GM21423 (cell line): ENCODE measurements around the gene PSME3.
"Not testable (repeated sequence)": the region's sequence is repeated elsewhere in the genome, so short reads cannot be mapped to it uniquely, and the experiment has no call there.

ENCODE experiments used
- ATAC-seq: cut with Tn5 transposase; IDR thresholded peaks from one replicate; pipeline ENCODE4 v1.9.1; 2021; ENCODE audit warnings: mild to moderate bottlenecking, moderate library complexity; ENCODE audit not compliant: unreplicated experiment

Gene PSME3

GRCh38 chr17:42873932-42874695 lies 40.9 kb downstream of the PSME3 start:
- ATAC-seq, result not testable (repeated sequence)

GRCh38 chr17:42877037-42877436 lies 43.8 kb downstream of the PSME3 start:
- no peak for ATAC-seq

DNA sequence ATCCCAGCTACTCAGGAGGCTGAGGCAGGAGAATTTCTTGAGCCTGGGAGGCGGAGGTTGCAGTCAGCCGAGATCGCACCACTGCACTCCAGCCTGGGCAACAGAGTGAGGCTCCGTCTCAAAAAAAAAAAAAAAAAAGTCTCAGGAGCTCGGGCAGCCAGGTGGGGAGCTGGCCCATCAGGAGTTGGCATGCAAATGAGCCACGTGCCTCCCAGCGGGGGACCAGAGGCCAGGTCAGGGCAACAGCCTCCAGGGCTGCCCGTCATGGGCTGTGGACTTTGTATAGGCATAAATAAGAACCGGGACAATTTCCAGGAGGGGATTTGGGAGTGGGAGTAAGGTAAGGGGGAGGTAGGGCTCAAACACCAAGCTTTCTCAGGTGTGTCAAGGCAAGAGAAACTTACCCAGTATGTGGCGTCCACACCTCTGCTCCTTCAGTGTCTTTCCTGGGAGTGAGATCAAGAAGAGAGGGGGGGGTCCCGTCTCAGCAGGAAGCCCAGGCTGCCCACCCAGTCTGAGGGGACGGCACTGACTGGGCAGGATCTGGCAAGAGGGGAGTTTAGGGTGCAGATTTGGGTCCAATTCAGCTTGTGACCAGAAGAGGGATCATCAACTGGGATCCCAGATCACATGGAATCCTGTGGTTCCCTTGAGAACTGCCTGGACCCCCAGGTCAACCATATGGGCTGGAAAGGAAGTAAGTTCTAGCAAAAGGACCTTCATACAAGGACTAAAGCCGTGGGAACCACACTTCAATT lies 45.1 kb downstream of the PSME3 start:
- ATAC-seq, result no peak

GRCh38 chr17:42878924-42879595 lies 45.9 kb downstream of the PSME3 start:
- no peak for ATAC-seq

GRCh38 chr17:42879596-42879985 lies 46.4 kb downstream of the PSME3 start:
- ATAC-seq, result no peak

DNA sequence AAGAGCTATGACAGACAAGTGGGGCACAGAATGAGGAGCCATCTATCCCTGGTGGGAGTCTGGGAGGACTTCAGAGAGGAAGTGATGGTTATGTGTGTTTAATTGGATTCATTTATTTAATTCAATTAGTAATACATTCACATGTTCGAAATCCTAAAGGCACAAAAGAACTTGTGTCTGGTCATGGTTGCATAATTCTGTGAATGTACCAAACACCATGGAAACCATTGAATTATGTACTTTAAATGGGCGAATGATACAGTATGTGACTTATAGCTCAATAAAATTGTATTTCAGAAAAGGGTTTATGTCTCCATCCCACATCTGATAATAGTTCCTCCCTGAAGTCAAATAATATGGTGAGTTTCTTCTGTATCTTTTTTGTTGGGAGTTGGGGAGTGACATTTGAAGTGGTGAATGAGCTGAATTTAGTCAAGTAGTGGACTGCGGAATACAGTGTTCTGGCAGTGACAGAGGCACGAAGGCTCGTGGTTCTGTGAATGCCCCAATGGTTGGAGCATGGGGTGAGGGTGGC lies 47.6 kb downstream of the PSME3 start:
- ATAC-seq, result no peak

GRCh38 chr17:42881706-42882105 lies 48.5 kb downstream of the PSME3 start:
- ATAC-seq, result not testable (repeated sequence)

DNA sequence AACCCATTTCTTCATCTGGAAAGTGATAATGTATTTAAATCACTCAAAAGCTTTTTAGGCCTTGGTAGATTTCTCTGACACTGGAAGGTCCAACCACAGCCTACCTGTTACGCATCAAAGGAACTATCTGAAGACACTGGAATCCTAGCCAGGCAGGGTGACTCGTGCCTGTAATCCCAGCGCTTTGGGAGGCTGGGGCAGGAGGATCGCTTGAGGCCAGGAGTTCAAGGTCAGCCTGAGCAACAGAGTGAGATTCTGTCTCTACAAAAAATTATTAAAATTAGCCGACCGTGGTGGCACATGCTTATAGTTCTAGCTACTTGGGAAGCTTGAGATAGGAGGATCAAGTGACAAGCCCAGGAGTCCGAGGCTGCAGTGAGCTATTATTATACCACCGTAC lies 49.0 kb downstream of the PSME3 start:
- no peak for ATAC-seq

- no peak for ATAC-seq
These were observed 50.8 kb downstream of the PSME3 start for GRCh38 chr17:42883802-42884558.

DNA sequence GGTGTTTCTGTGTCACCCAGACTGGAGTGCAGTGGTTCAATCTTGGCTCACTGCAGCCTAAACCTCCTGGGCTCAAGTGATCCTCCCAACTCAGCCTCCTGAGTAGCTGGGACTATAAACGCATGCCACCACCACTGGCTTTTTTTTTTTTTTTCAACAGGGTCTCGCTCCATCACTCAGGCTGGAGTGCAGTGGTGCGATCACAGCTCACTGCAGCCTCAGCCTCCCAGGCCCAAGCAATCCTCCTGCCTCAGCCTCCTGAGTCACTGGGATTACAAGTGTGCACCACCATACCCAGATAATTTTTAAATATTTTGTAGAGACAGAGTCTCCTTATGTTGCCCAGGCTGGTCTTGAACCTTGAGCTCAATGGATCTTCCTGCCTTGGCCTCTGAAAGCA lies 52.6 kb downstream of the PSME3 start:
- not testable (repeated sequence) for ATAC-seq

- ATAC-seq, result no peak
These were observed 53.3 kb downstream of the PSME3 start for GRCh38 chr17:42886283-42887176.

DNA sequence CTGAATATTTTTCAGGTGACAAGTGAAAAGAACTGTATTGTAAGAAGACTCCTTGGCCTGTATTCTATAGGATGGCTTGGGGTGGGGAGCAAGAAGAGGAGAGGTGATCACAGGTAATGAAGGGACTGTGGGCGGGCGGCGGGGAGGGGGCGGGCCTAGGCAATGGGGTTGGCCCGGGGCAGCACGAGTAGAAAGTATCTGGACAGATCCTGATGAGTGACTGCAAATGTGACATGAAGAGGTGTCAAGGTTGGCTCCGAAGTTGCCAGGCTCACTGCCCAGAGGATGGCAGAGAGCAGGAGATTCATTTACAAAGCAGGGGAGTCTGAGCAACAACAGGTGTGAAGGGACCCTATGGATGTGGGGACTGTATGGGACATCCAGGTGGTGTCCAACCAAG lies 56.6 kb downstream of the PSME3 start:
- ATAC-seq, result no peak

DNA sequence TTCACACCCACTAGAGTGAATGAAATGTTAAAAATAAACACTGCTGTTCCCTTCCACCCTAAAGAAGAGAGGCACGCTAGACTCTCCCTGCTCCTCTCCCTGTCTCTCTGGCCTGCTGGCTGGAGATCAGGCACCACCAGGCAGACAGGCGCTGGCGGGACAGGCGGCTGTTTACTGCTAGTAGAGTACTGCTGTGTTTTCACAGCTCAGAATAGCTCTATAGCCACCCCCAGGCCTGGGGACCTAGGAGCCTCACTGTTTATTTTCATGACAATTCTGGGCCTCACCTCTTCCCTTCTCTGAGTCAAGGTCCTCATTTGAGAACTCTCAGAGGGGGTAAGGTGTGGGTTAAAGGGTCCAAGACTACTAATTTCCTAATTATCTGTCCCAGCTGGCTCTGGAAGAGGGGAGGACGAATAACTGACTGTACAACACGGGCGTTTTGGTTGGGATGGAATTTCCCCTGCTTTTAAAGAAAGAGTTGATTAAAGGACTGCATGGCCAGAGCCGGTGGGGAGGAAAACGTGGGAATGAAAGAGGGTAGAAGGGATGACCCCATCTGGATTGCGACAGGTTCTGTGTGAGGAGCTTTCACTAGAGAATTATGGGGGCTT lies 58.4 kb downstream of the PSME3 start:
- no peak for ATAC-seq

DNA sequence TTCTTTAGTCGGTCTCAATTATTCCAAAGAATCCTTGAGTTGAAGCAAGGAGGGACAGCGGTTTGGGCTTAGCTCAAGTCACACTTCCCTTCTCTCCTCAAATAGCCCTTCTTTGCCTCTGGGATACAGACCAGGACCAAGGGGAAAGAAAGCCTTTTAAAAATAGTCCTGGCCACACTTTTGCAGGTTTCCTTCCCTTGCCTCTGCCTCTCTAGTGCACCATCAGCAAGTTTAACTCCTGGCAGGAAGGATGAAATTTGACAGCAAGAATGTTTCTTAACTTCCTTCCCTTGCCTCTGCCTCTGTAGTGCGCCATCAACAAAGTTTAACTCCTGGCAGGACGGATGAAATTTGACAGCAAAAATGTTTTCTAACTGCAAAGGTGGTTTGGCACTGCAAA lies 60.2 kb downstream of the PSME3 start:
- ATAC-seq, result no peak
